GM19468 (cell line): ENCODE results near the gene XG.
"Not testable (repeated sequence)": the region's sequence is repeated elsewhere in the genome, so short reads cannot be mapped to it uniquely, and the experiment has no call there.

ENCODE experiments used
- ATAC-seq: cut with Tn5 transposase; IDR thresholded peaks from one replicate; pipeline ENCODE4 v1.9.1; 2021; ENCODE audit warnings: mild to moderate bottlenecking, moderate library complexity, moderate number of reproducible peaks; ENCODE audit not compliant: unreplicated experiment; ENCODE audit errors: extremely low read depth

The XG gene

GRCh38 chrX:2751874-2752300 is at the start of gene XG:
TSS of gene XG (plus strand) at chrX:2752040. CDS start at chrX:2752275, 235 bp downstream.
- ATAC-seq: not testable (repeated sequence)

- no peak for ATAC-seq
Observed at GRCh38 chrX:2703991-2704369, 47.9 kb upstream of the XG start.

GRCh38 chrX:2705046-2705832 is 46.6 kb upstream of the XG start:
- no peak for ATAC-seq

GRCh38 chrX:2707334-2707760 is 44.5 kb upstream of the XG start:
- ATAC-seq: peak; percentile 88

- no peak for ATAC-seq
Observed at GRCh38 chrX:2708021-2708420, 43.8 kb upstream of the XG start.

GRCh38 chrX:2708592-2709188 is 43.1 kb upstream of the XG start:
- no peak for ATAC-seq

GRCh38 chrX:2709556-2709955 is 42.3 kb upstream of the XG start:
- no peak for ATAC-seq

GRCh38 chrX:2710041-2710840 is 41.6 kb upstream of the XG start:
- ATAC-seq: no peak

- no peak for ATAC-seq
Observed at GRCh38 chrX:2711441-2711840, 40.4 kb upstream of the XG start.

GRCh38 chrX:2712428-2712827 is 39.4 kb upstream of the XG start:
- no peak for ATAC-seq

GRCh38 chrX:2712890-2713840 is 38.7 kb upstream of the XG start:
- ATAC-seq: no peak

- ATAC-seq: no peak
Observed at GRCh38 chrX:2714551-2714950, 37.3 kb upstream of the XG start.

GRCh38 chrX:2715066-2715600 is 36.7 kb upstream of the XG start:
- no peak for ATAC-seq

GRCh38 chrX:2717312-2717711 is 34.5 kb upstream of the XG start:
- ATAC-seq: no peak

GRCh38 chrX:2718821-2719220 is 33.0 kb upstream of the XG start:
- no peak for ATAC-seq

- no peak for ATAC-seq
Observed at GRCh38 chrX:2719774-2720447, 31.9 kb upstream of the XG start.

GRCh38 chrX:2723286-2723879 is 28.5 kb upstream of the XG start:
- ATAC-seq: no peak

GRCh38 chrX:2727264-2727663 is 24.6 kb upstream of the XG start:
- ATAC-seq: not testable (repeated sequence)

GRCh38 chrX:2732076-2732475 is 19.8 kb upstream of the XG start:
- ATAC-seq: no peak
